Measurements from ENCODE around the gene MCU. TPM values are rescaled to one million over a fixed set of nuclear protein-coding genes. Genes with fewer than 3 reads are reported as not detected.
"Not testable (repeated sequence)": the region's sequence is repeated elsewhere in the genome, so short reads cannot be mapped to it uniquely, and the experiment has no call there.

The MCU gene
- total and polyA plus RNA-seq, 12 donors: 9.0 to 19.0 (median 14.7) TPM

- intact Hi-C loops (cut with DNase I): no loop called here
- ATAC-seq: no peak
Measured at GRCh38 chr10:72906446-72906845, 214.5 kb downstream of the MCU start.

DNA sequence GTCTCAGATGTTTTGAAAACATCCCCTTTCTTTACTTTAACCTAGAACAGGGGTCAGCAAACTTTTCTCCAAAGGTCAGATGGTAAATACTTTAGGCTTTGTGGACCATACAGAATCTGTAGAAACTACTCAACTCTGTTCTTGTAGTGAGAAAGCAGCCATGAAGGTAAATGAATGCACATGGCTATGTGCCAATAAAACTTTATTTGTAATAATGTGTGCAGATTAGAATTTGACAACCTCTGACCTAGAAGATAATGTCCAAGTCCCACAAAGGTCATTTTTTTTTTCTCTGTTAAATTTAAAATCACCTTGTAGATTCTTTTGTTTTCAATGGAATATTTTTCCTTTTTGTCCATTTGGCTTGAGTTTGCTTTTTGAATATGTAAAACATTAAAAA, 218.8 kb downstream of the MCU start:
- no peak for TF ChIP-seq CTCF (IDR thresholded peaks at IDR 0.05)
- no peak for DNase-seq
- ATAC-seq: no peak
- no peaks in the 10 kb centered on the region for H3K9me3 ChIP-seq
- H3K36me3 ChIP-seq: no peaks in the 10 kb centered on the region
- H3K4me3 ChIP-seq: no peak overlapping the region
- intact Hi-C loops (cut with DNase I): no loop called here
- H3K27ac ChIP-seq: no peak overlapping the region
- H3K27me3 ChIP-seq: no peaks in the 10 kb centered on the region
- H3K4me1 ChIP-seq: no peaks in the 10 kb centered on the region

More at GRCh38 chr10:72906446-72906845, 214.5 kb downstream of the MCU start:
- H3K9me3 ChIP-seq: no peaks in the 10 kb centered on the region
- no peaks in the 10 kb centered on the region for H3K27me3 ChIP-seq
- H3K4me3 ChIP-seq: no peak overlapping the region
- H3K4me1 ChIP-seq: no peaks in the 10 kb centered on the region
- H3K36me3 ChIP-seq: no peaks in the 10 kb centered on the region
- no peak for DNase-seq
- H3K27ac ChIP-seq: no peak overlapping the region
- WGBS, 2 donors: 90 to 94% methylated on average over 6 of the region's 6 CpGs
- no peak for TF ChIP-seq CTCF (IDR thresholded peaks at IDR 0.05)

DNA sequence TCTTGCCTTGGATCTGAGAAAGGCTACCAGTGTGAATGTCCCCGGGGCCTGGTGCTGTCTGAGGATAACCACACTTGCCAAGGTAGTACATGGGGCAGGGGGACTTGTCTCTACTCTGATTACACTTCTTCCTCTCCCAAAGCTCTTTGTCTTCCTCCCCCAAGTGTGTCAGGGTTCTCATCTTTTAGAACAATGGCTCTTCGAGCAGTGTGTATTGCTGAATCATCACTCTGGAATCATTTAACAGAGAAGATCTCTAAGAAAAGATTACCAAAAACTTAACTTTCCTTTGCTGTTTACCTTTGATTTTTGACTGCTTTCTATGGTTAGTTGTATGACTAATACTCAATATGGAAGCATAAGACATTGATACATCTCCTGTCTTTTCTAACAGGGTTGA, 219.8 kb downstream of the MCU start:
- Histone ChIP-seq H3K27ac (no peak overlapping the region), H3K27me3 (no peaks in the 10 kb centered on the region), H3K9me3 (no peaks in the 10 kb centered on the region), H3K4me1 (no peaks in the 10 kb centered on the region), H3K36me3 (no peaks in the 10 kb centered on the region), H3K4me3 (no peak overlapping the region)
- ATAC-seq: no peak
- TF ChIP-seq CTCF (IDR thresholded peaks at IDR 0.05): no peak
- 98 to 99% methylated on average over 2 of the region's 2 CpGs for WGBS, 2 donors
- DNase-seq: no peak
- intact Hi-C loops (cut with DNase I): no loop called here

DNA sequence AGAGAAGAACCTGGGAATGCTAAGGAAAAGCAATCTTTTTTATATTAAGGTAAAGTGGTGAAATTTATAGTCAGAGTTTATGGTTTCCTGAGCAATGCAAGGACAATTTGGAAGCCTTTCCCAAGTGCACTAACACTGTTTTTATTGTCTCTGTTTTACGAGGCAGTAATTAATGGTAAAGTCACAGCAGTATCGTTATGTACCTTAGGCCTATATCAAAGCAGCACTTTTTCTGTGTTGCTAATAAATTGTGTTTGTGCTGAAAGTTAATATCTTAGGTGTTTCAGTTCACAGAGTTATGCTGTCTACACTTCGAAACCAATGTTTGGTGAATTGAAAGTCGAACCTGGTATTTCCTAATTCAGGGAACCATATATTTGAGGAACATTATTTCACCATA, 220.8 kb downstream of the MCU start:
- TF ChIP-seq CTCF (IDR thresholded peaks at IDR 0.05): no peak
- H3K4me3 ChIP-seq: no peak overlapping the region
- H3K9me3 ChIP-seq: no peaks in the 10 kb centered on the region
- no peaks in the 10 kb centered on the region for H3K36me3 ChIP-seq
- WGBS, 2 donors: 94 to 95% methylated on average over 4 of the region's 4 CpGs
- no peak for ATAC-seq
- intact Hi-C loops (cut with DNase I): no loop called here
- no peak overlapping the region for H3K27ac ChIP-seq
- H3K4me1 ChIP-seq: no peaks in the 10 kb centered on the region
- DNase-seq: no peak
- H3K27me3 ChIP-seq: no peaks in the 10 kb centered on the region

DNA sequence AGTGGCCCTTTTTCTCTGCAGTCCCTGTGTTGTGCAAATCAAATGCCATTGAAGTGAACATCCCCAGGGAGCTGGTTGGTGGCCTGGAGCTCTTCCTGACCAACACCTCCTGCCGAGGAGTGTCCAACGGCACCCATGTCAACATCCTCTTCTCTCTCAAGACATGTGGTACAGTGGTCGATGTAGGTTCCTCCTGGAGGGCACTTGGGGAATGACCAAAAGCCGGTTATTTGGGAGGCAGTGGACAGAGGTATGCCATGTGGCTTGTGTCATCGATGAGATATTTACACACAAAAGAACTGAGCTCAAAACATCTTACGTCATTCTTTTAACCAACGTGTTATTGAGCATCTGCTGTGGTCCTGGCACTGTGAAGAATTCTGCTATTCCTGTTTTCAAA, 221.3 kb downstream of the MCU start:
- H3K27ac ChIP-seq: no peak overlapping the region
- WGBS, 2 donors: 85% methylated on average over 7 of the region's 7 CpGs
- H3K4me3 ChIP-seq: no peak overlapping the region
- intact Hi-C loops (cut with DNase I): no loop called here
- no peak for TF ChIP-seq CTCF (IDR thresholded peaks at IDR 0.05)
- no peaks in the 10 kb centered on the region for H3K36me3 ChIP-seq
- no peaks in the 10 kb centered on the region for H3K4me1 ChIP-seq
- DNase-seq (no peak), ATAC-seq (no peak)
- no peaks in the 10 kb centered on the region for H3K27me3 ChIP-seq
- H3K9me3 ChIP-seq: peaks cover 0 to 2% (median 0%) of the 10 kb centered on the region in 11 donors

- H3K9me3 ChIP-seq: peaks cover 0 to 40% (median 12%) of the 10 kb centered on the region in 11 donors
- H3K4me3 ChIP-seq; DNase-seq; H3K27me3 ChIP-seq; ATAC-seq; intact Hi-C loops (cut with DNase I); H3K36me3 ChIP-seq; H3K4me1 ChIP-seq; H3K27ac ChIP-seq: not testable (repeated sequence)
- 35 to 38% methylated on average over 3 of the region's 3 CpGs for WGBS, 2 donors
Measured at GRCh38 chr10:72917201-72917600, 225.3 kb downstream of the MCU start.

- H3K4me1 ChIP-seq; DNase-seq; H3K27ac ChIP-seq; H3K36me3 ChIP-seq; intact Hi-C loops (cut with DNase I); H3K27me3 ChIP-seq; ATAC-seq; H3K4me3 ChIP-seq: not testable (repeated sequence)
- 92% methylated on average over 2 of the region's 2 CpGs for WGBS, 2 donors
- peaks cover 0 to 45% (median 12%) of the 10 kb centered on the region in 11 donors for H3K9me3 ChIP-seq
Measured at GRCh38 chr10:72917803-72918332, 225.9 kb downstream of the MCU start.
